H9 (cell line): ENCODE results near the gene PIPOX. TPM values are rescaled to one million over a fixed set of nuclear protein-coding genes. Genes with fewer than 3 reads are reported as not detected.

ENCODE experiments used
- DNase-seq: peaks from one replicate; pipeline ENCODE4 v3.0.0-alpha.2; 2017
- H2AFZ ChIP-seq: one replicate; pipeline ENCODE4 v1.6.1; 2013; ENCODE audit warnings: mild to moderate bottlenecking, low read length, control low read depth, moderate library complexity
- H2AK5ac ChIP-seq: 2 replicates; pipeline ENCODE4 v1.6.1; 2013; ENCODE audit warnings: low read length, control low read depth, mixed read lengths; ENCODE audit not compliant: insufficient read length
- H2BK120ac ChIP-seq: one replicate; pipeline ENCODE4 v1.6.1; 2013; ENCODE audit warnings: low read depth, mild to moderate bottlenecking, low read length, control low read depth, inconsistent platforms; ENCODE audit not compliant: poor library complexity, severe bottlenecking
- H2BK12ac ChIP-seq: 2 replicates; pipeline ENCODE4 v1.6.1; 2013; ENCODE audit warnings: low read length, control low read depth, mixed read lengths, low read depth; ENCODE audit not compliant: insufficient read length
- H2BK15ac ChIP-seq: 2 replicates; pipeline ENCODE4 v1.6.1; 2013; ENCODE audit warnings: low read depth, low read length, control low read depth
- H2BK20ac ChIP-seq: one replicate; pipeline ENCODE4 v1.6.1; 2013; ENCODE audit warnings: low read depth, mild to moderate bottlenecking, low read length, control low read depth, inconsistent platforms; ENCODE audit not compliant: poor library complexity, severe bottlenecking
- H2BK5ac ChIP-seq: 2 replicates; pipeline ENCODE4 v1.6.1; 2013; ENCODE audit warnings: low read length, control low read depth, mixed read lengths; ENCODE audit not compliant: insufficient read length
- H3K14ac ChIP-seq: 2 replicates; pipeline ENCODE4 v1.6.1; 2013; ENCODE audit warnings: low read length, control low read depth; ENCODE audit not compliant: insufficient read depth
- H3K18ac ChIP-seq: 2 replicates; pipeline ENCODE4 v1.6.1; 2013; ENCODE audit warnings: low read depth, mild to moderate bottlenecking, mixed read lengths, low read length, control low read depth; ENCODE audit not compliant: insufficient read length
- H3K23ac ChIP-seq: 2 replicates; pipeline ENCODE4 v1.6.1; 2013; ENCODE audit warnings: low read length, control low read depth, mixed read lengths, low read depth; ENCODE audit not compliant: insufficient read length
- H3K23me2 ChIP-seq: 2 replicates; pipeline ENCODE4 v1.6.1; 2013; ENCODE audit warnings: low read depth, mild to moderate bottlenecking, mixed read lengths, low read length, control low read depth; ENCODE audit not compliant: insufficient read length, poor library complexity, severe bottlenecking
- H3K27ac ChIP-seq: 2 replicates; pipeline ENCODE4 v1.5.1; 2013; ENCODE audit warnings: low read length, control low read depth, mixed read lengths, low read depth; ENCODE audit not compliant: insufficient read length
- H3K27me3 ChIP-seq: 2 replicates; pipeline ENCODE4 v1.6.1; 2013; ENCODE audit warnings: low read length, control low read depth, inconsistent platforms; ENCODE audit not compliant: insufficient read depth
- H3K4ac ChIP-seq: 2 replicates; pipeline ENCODE4 v1.6.1; 2013; ENCODE audit warnings: low read depth, mild to moderate bottlenecking, control low read depth, inconsistent platforms, low read length, moderate library complexity
- H3K4me1 ChIP-seq: 2 replicates; pipeline ENCODE4 v1.6.1; 2013; ENCODE audit warnings: low read length, control low read depth, inconsistent platforms; ENCODE audit not compliant: insufficient read depth
- H3K4me2 ChIP-seq: 2 replicates; pipeline ENCODE4 v1.6.1; 2013; ENCODE audit warnings: low read length, control low read depth, mixed read lengths; ENCODE audit not compliant: insufficient read length, insufficient read depth
- H3K56ac ChIP-seq: 2 replicates; pipeline ENCODE4 v1.6.1; 2013; ENCODE audit warnings: low read depth, mild to moderate bottlenecking, mixed read lengths, low read length, control low read depth; ENCODE audit not compliant: insufficient read length
- H3K79me1 ChIP-seq: 2 replicates; pipeline ENCODE4 v1.6.1; 2013; ENCODE audit warnings: low read depth, mild to moderate bottlenecking, moderate library complexity, low read length, control low read depth, inconsistent platforms; ENCODE audit not compliant: insufficient read depth, poor library complexity, severe bottlenecking
- H3K79me2 ChIP-seq: 2 replicates; pipeline ENCODE4 v1.6.1; 2013; ENCODE audit warnings: low read length, control low read depth, inconsistent platforms; ENCODE audit not compliant: insufficient read depth
- H3K9ac ChIP-seq: 2 replicates; pipeline ENCODE4 v1.6.1; 2013; ENCODE audit warnings: low read length, control low read depth, mixed read lengths; ENCODE audit not compliant: insufficient read length; ENCODE audit errors: extremely low read depth
- H3K9me3 ChIP-seq: one replicate; pipeline ENCODE4 v1.6.1; 2013; ENCODE audit warnings: low read depth, low read length, inconsistent platforms; ENCODE audit not compliant: control insufficient read depth
- H3T11ph ChIP-seq: one replicate; pipeline ENCODE4 v1.6.1; 2013; ENCODE audit warnings: mild to moderate bottlenecking, low read length, control low read depth, inconsistent platforms
- H4K20me1 ChIP-seq: one replicate; pipeline ENCODE4 v1.6.1; 2013; ENCODE audit not compliant: control insufficient read depth, insufficient read length, insufficient read depth
- H4K5ac ChIP-seq: 2 replicates; pipeline ENCODE4 v1.6.1; 2013; ENCODE audit warnings: low read depth, mild to moderate bottlenecking, mixed read lengths, low read length, control low read depth; ENCODE audit not compliant: insufficient read length
- H4K8ac ChIP-seq: replicated peaks from 2 replicates; pipeline ENCODE4 v1.6.1; 2013; ENCODE audit warnings: low read length, control low read depth, mixed read lengths, low read depth; ENCODE audit not compliant: insufficient read length
- H4K91ac ChIP-seq: 2 replicates; pipeline ENCODE4 v1.6.1; 2013; ENCODE audit warnings: low read depth, mild to moderate bottlenecking, moderate library complexity, mixed read lengths, low read length, control low read depth; ENCODE audit not compliant: insufficient read length
- H3K27ac Mint-ChIP-seq, 3 experiments: 2 replicates in 2 of 3; 3 replicates in 1 of 3; pipeline ENCODE4 v1.8.0; 2020 to 2021; ENCODE audit warnings: mixed read lengths in 3 of 3, mild to moderate bottlenecking in 1 of 3, moderate library complexity in 1 of 3
- H3K27me3 Mint-ChIP-seq: 2 replicates; pipeline ENCODE4 v1.8.0; 2021; ENCODE audit warnings: low read depth, mild to moderate bottlenecking, moderate library complexity, mixed read lengths
- H3K36me3 Mint-ChIP-seq, 3 experiments: 2 replicates in 2 of 3; 3 replicates in 1 of 3; pipeline ENCODE4 v1.8.0; 2020 to 2021; ENCODE audit warnings: low read depth in 3 of 3, mixed read lengths in 3 of 3; ENCODE audit not compliant: insufficient read depth in 1 of 3
- H3K4me1 Mint-ChIP-seq, 2 experiments: 2 replicates each; pipeline ENCODE4 v1.8.0; 2020; ENCODE audit warnings: mixed read lengths in 2 of 2
- H3K4me3 Mint-ChIP-seq, 2 experiments: 2 replicates in 1 of 2; 3 replicates in 1 of 2; pipeline ENCODE4 v1.8.0; 2020 to 2021; ENCODE audit warnings: mild to moderate bottlenecking in 2 of 2, mixed read lengths in 2 of 2, moderate library complexity in 1 of 2
- H3K9me3 Mint-ChIP-seq, 2 experiments: 2 replicates in 1 of 2; 3 replicates in 1 of 2; pipeline ENCODE4 v1.8.0; 2020; ENCODE audit warnings: mild to moderate bottlenecking in 2 of 2, mixed read lengths in 2 of 2, moderate library complexity in 1 of 2
- WGBS: extraction: QIAGEN DNeasy Blood & Tissue Kit; methylation state at CpG from one replicate; pipeline ENCODE4 v1.1.7; 2013; ENCODE audit warnings: missing lambda C conversion rate, low lambda C conversion rate, mixed read lengths; ENCODE audit not compliant: insufficient read length; ENCODE audit errors: extremely low coverage; 5-methylcytosine and 5-hydroxymethylcytosine counted together
- total RNA-seq: library from RNA; stranded (reverse); gene quantifications from 2 replicates; pipeline ENCODE4 v1.2.1, GENCODE V29; 2021
- TF ChIP-seq, protein P1 (sequence below): fragments of 200-600 bp; sonication (generic); conservative IDR thresholded peaks from 3 replicates; pipeline ENCODE4 v1.8.0; 2021; ENCODE audit warnings: antibody characterized with exemption, mild to moderate bottlenecking

Gene PIPOX
- total RNA-seq, 1 experiment from 2014 or later: 30.1 TPM

DNA sequence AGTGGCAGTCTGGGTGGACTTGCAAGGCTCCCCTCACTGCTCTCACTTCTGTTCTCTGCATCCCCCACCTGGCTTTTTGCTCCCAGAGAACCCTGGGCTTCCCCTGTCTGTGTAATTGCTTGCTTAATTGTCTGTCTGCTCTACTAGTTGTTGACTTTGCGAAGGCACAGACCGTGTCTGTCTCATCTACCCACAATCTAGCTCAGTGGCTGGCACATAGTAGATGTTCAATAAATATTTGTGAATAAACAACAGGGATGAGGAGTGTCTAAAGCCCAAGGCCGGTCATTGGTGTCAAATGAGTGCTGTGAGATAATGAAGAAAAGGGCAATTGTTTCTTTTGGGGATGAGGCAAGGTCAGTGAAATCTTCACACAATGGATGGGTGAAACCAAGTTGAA lies 34.4 kb upstream of the PIPOX start:
- Histone ChIP-seq H3K4me2 (no peak overlapping the region), H4K5ac (no peak overlapping the region), H3K14ac (no peak overlapping the region), H3K4ac (no peak overlapping the region), H3K23me2 (peaks cover 9% of the 10 kb centered on the region), H3K27ac (no peak overlapping the region), H4K91ac (no peak overlapping the region), H2AFZ (no peak overlapping the region), H3T11ph (no peak overlapping the region), H3K9me3 (no peaks in the 10 kb centered on the region), H3K79me1 (no peaks in the 10 kb centered on the region), H3K27me3 (peaks cover 10% of the 10 kb centered on the region; the same call in 1 of the 2 replicates), H4K20me1 (no peaks in the 10 kb centered on the region), H2BK120ac (no peak overlapping the region), H3K79me2 (no peaks in the 10 kb centered on the region), H4K8ac (no peak overlapping the region), H2AK5ac (no peak overlapping the region), H3K9ac (no peak overlapping the region), H2BK5ac (no peak overlapping the region), H2BK12ac (no peak overlapping the region), H3K4me1 (peaks cover 24% of the 10 kb centered on the region), H3K23ac (no peak overlapping the region), H2BK20ac (no peak overlapping the region), H3K56ac (no peak overlapping the region), H2BK15ac (no peak overlapping the region), H3K18ac (no peak overlapping the region)
- no peak overlapping the region for H3K27ac Mint-ChIP-seq
- no CpG with 5 or more reads among the region's 3 CpGs for WGBS
- TF ChIP-seq, protein P1, sequence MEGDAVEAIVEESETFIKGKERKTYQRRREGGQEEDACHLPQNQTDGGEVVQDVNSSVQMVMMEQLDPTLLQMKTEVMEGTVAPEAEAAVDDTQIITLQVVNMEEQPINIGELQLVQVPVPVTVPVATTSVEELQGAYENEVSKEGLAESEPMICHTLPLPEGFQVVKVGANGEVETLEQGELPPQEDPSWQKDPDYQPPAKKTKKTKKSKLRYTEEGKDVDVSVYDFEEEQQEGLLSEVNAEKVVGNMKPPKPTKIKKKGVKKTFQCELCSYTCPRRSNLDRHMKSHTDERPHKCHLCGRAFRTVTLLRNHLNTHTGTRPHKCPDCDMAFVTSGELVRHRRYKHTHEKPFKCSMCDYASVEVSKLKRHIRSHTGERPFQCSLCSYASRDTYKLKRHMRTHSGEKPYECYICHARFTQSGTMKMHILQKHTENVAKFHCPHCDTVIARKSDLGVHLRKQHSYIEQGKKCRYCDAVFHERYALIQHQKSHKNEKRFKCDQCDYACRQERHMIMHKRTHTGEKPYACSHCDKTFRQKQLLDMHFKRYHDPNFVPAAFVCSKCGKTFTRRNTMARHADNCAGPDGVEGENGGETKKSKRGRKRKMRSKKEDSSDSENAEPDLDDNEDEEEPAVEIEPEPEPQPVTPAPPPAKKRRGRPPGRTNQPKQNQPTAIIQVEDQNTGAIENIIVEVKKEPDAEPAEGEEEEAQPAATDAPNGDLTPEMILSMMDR: no peak
- H3K4me3 Mint-ChIP-seq: no peak overlapping the region
- DNase-seq: no peak
- peaks cover 38% of the 10 kb centered on the region for H3K27me3 Mint-ChIP-seq
- no peaks in the 10 kb centered on the region; a peak in 1 of 5 replicates for H3K9me3 Mint-ChIP-seq
- no peaks in the 10 kb centered on the region for H3K36me3 Mint-ChIP-seq
- peaks cover 61 to 63% of the 10 kb centered on the region in 2 experiments for H3K4me1 Mint-ChIP-seq
